Stimulated activated CD4-positive, alpha-beta T cell treated with anti-CD3 and anti-CD28 coated beads, TNF-alpha, amount 100 ng/mL, for 4 hours (primary cell): ENCODE measurements around the gene UBE2M.

Experiments
- DNase-seq, 3 experiments: peaks; one replicate each; pipeline ENCODE4 v3.0.0-alpha.2; 2020; ENCODE audit warnings: low read depth in 3 of 3

Gene UBE2M

GRCh38 chr19:58570770-58571574 lies 12.6 kb upstream of the UBE2M start:
- DNase-seq, result no peak

GRCh38 chr19:58569943-58570670 lies 11.7 kb upstream of the UBE2M start:
- no peak for DNase-seq

GRCh38 chr19:58569191-58569942 lies 11.0 kb upstream of the UBE2M start:
- DNase-seq, result no peak

GRCh38 chr19:58568453-58569130 lies 10.2 kb upstream of the UBE2M start:
- no peak for DNase-seq

GRCh38 chr19:58566989-58567388 lies 8.6 kb upstream of the UBE2M start:
- DNase-seq, result no peak

GRCh38 chr19:58563823-58564222 lies 5.4 kb upstream of the UBE2M start:
- no peak for DNase-seq

GRCh38 chr19:58563034-58563573 lies 4.7 kb upstream of the UBE2M start:
- no peak for DNase-seq

GRCh38 chr19:58562122-58563033 lies 4.0 kb upstream of the UBE2M start:
- no peak for DNase-seq

- no peak for DNase-seq
These were observed 3.1 kb upstream of the UBE2M start for GRCh38 chr19:58561373-58562121.

GRCh38 chr19:58560921-58561320 lies 2.5 kb upstream of the UBE2M start:
- DNase-seq, result no peak

- no peak for DNase-seq
These were observed 1.8 kb upstream of the UBE2M start for GRCh38 chr19:58560007-58560887.

GRCh38 chr19:58559275-58560006 lies 1.0 kb upstream of the UBE2M start:
- DNase-seq, result no peak

- peak; percentile 97 to 99 (median 98) for DNase-seq
These were observed 338 bp upstream of the UBE2M start for GRCh38 chr19:58558623-58559274.

GRCh38 chr19:58557221-58558065 lies 968 bp downstream of the UBE2M start:
- no peak for DNase-seq

- no peak for DNase-seq
These were observed 1.7 kb downstream of the UBE2M start for GRCh38 chr19:58556622-58557220.

- DNase-seq, result no peak
These were observed 2.3 kb downstream of the UBE2M start for GRCh38 chr19:58555920-58556621.
